Stimulated activated CD4-positive, alpha-beta T cell treated with anti-CD3 and anti-CD28 coated beads, Interleukin-15, amount 100 ng/mL, for 1 hour (primary cell): ENCODE data around the gene DTD2.

Experiments
- DNase-seq, 2 donors: peaks; one replicate each; pipeline ENCODE4 v3.0.0-alpha.2; 2020; ENCODE audit warnings: low read depth in 1 of 2, low spot score in 1 of 2

Gene DTD2

GRCh38 chr14:31405599-31406232, 51.6 kb downstream of the DTD2 start:
- no peak for DNase-seq

- DNase-seq: no peak
Measured at GRCh38 chr14:31405106-31405505, 52.2 kb downstream of the DTD2 start.

- no peak for DNase-seq
Measured at GRCh38 chr14:31403707-31404106, 53.6 kb downstream of the DTD2 start.

- DNase-seq: no peak
Measured at GRCh38 chr14:31402764-31403439, 54.4 kb downstream of the DTD2 start.

- DNase-seq: no peak
Measured at GRCh38 chr14:31401369-31401932, 55.9 kb downstream of the DTD2 start.

- no peak for DNase-seq
Measured at GRCh38 chr14:31400031-31400638, 57.2 kb downstream of the DTD2 start.
